ENCODE results near the gene RNF19B.
"Not testable (repeated sequence)": the region's sequence is repeated elsewhere in the genome, so short reads cannot be mapped to it uniquely, and the experiment has no call there.

Gene RNF19B

GRCh38 chr1:32964461-32965250, at the start of gene RNF19B:
RNF19B (minus strand) TSS chr1:32964809; CDS start chr1:32964685, 124 bp downstream.
- peak; percentile 96 for DNase-seq

- DNase-seq = no peak
Measured at GRCh38 chr1:33013791-33014190, 49.2 kb upstream of the RNF19B start.

GRCh38 chr1:33012165-33012564, 47.6 kb upstream of the RNF19B start:
- DNase-seq = no peak

- DNase-seq = no peak
Measured at GRCh38 chr1:33010932-33011731, 46.5 kb upstream of the RNF19B start.

- DNase-seq = no peak
Measured at GRCh38 chr1:33009561-33009960, 45.0 kb upstream of the RNF19B start.

GRCh38 chr1:33008051-33008914, 43.7 kb upstream of the RNF19B start:
- no peak for DNase-seq

- DNase-seq = peak; percentile 48
Measured at GRCh38 chr1:33007190-33008050, 42.8 kb upstream of the RNF19B start.

GRCh38 chr1:33005838-33006421, 41.3 kb upstream of the RNF19B start:
- DNase-seq = no peak

- DNase-seq = no peak
Measured at GRCh38 chr1:33005117-33005837, 40.7 kb upstream of the RNF19B start.

GRCh38 chr1:33004613-33005012, 40.0 kb upstream of the RNF19B start:
- no peak for DNase-seq

GRCh38 chr1:33003657-33004056, 39.0 kb upstream of the RNF19B start:
- no peak for DNase-seq

- no peak for DNase-seq
Measured at GRCh38 chr1:33002006-33002405, 37.4 kb upstream of the RNF19B start.

- DNase-seq = no peak
Measured at GRCh38 chr1:33001282-33001681, 36.7 kb upstream of the RNF19B start.

- no peak for DNase-seq
Measured at GRCh38 chr1:33000427-33001026, 35.9 kb upstream of the RNF19B start.

- no peak for DNase-seq
Measured at GRCh38 chr1:32998997-32999396, 34.4 kb upstream of the RNF19B start.

- DNase-seq = no peak
Measured at GRCh38 chr1:32998064-32998463, 33.5 kb upstream of the RNF19B start.

GRCh38 chr1:32997381-32997891, 32.8 kb upstream of the RNF19B start:
- no peak for DNase-seq

- not testable (repeated sequence) for DNase-seq
Measured at GRCh38 chr1:32993324-32993636, 28.7 kb upstream of the RNF19B start.

GRCh38 chr1:32992489-32993323, 28.1 kb upstream of the RNF19B start:
- DNase-seq = peak; percentile 71

Data from CD4-positive, alpha-beta T cell treated with Interleukin-17A for 1 hour (primary cell).